Measurements from ENCODE around the gene MAN1C1. TPM values are rescaled to one million over a fixed set of nuclear protein-coding genes. Genes with fewer than 3 reads are reported as not detected.

Gene MAN1C1
- total and polyA plus RNA-seq, 4 donors: 4.6 to 14.7 (median 13.1) TPM

DNA sequence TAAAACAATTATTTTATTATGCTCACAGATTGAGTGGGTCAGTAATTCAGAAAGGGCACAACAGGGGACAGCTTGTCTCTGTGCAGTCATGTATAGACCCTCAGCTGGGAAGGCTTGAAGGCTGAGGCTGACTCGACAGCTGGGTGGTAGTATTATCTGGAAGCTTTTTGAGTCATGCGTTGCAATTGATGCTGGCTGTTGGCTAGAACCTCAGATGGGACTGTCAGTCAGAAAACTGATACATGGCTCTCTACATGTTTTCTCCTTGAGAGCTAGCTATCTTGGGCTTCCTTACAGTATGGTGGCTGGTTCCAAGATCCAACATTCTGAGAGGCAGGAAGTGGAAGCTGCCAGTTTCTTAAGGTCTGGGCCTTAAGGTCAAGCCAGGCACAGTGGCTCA is 121.9 kb downstream of the MAN1C1 start:
- Histone ChIP-seq H3K27me3 (ENCODE audit: control insufficient read depth in 3 of 3, insufficient read depth in 3 of 3, low read length in 2 of 3) (no peaks in the 10 kb centered on the region), H3K9me3 (ENCODE audit: control insufficient read depth in 4 of 4, insufficient read depth in 3 of 4, low read length in 3 of 4) (peaks cover 0 to 3% (median 0%) of the 10 kb centered on the region in 4 donors), H3K36me3 (ENCODE audit: control insufficient read depth in 4 of 4, insufficient read depth in 4 of 4, low read length in 4 of 4) (no peaks in the 10 kb centered on the region), H3K27ac (ENCODE audit: low read depth in 1 of 2, low read length in 1 of 2) (no peak overlapping the region), H3K4me1 (ENCODE audit: control insufficient read depth in 5 of 5, insufficient read depth in 5 of 5, low read length in 5 of 5) (peaks cover under 1 to 15% (median 4%) of the 10 kb centered on the region in 5 donors), H3K4me3 (no peak overlapping the region), H3K9ac (ENCODE audit: insufficient read depth in 1 of 2, low read length in 2 of 2) (no peak overlapping the region)
- ATAC-seq (ENCODE audit: insufficient read depth, low FRiP score): no peak
- no peak for DNase-seq
- WGBS, 2 donors: 96% methylated on average over 2 of the region's 2 CpGs
- TF ChIP-seq, protein P1, sequence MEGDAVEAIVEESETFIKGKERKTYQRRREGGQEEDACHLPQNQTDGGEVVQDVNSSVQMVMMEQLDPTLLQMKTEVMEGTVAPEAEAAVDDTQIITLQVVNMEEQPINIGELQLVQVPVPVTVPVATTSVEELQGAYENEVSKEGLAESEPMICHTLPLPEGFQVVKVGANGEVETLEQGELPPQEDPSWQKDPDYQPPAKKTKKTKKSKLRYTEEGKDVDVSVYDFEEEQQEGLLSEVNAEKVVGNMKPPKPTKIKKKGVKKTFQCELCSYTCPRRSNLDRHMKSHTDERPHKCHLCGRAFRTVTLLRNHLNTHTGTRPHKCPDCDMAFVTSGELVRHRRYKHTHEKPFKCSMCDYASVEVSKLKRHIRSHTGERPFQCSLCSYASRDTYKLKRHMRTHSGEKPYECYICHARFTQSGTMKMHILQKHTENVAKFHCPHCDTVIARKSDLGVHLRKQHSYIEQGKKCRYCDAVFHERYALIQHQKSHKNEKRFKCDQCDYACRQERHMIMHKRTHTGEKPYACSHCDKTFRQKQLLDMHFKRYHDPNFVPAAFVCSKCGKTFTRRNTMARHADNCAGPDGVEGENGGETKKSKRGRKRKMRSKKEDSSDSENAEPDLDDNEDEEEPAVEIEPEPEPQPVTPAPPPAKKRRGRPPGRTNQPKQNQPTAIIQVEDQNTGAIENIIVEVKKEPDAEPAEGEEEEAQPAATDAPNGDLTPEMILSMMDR (IDR thresholded peaks at IDR 0.05; ENCODE audit: control extremely low read depth, extremely low read depth): no peak

DNA sequence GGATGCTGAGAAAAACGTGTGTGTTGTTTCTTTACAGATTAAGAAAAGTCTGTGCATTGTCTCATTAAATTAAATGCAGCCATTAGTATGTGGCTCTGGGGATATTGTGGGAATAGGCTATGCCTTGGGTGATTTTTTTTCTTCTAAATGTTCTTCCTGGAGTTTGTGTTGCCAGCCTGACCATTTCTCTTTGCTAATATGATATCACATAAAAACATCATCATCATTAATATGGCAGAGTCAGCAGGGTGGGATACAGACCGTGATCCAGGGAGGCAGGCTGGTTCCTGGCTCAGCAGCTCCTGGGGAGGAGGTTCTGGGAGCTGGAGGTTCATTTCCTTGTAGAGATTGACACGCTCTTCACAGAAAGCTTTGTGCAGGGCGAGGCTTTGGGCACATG is 122.8 kb downstream of the MAN1C1 start:
- H3K36me3 ChIP-seq (ENCODE audit: control insufficient read depth in 4 of 4, insufficient read depth in 4 of 4, low read length in 4 of 4): no peaks in the 10 kb centered on the region
- H3K9me3 ChIP-seq (ENCODE audit: control insufficient read depth in 4 of 4, insufficient read depth in 3 of 4, low read length in 3 of 4): peaks cover 0 to 3% (median 0%) of the 10 kb centered on the region in 4 donors
- ATAC-seq (ENCODE audit: insufficient read depth, low FRiP score) (no peak), DNase-seq (no peak)
- no peak overlapping the region for H3K9ac ChIP-seq (ENCODE audit: insufficient read depth in 1 of 2, low read length in 2 of 2)
- WGBS, 2 donors: 83 to 88% methylated on average over 4 of the region's 4 CpGs
- no peaks in the 10 kb centered on the region for H3K27me3 ChIP-seq (ENCODE audit: control insufficient read depth in 3 of 3, insufficient read depth in 3 of 3, low read length in 2 of 3)
- TF ChIP-seq, protein P1 (IDR thresholded peaks at IDR 0.05; ENCODE audit: control extremely low read depth, extremely low read depth): no peak
- H3K27ac ChIP-seq (ENCODE audit: low read depth in 1 of 2, low read length in 1 of 2): no peak overlapping the region
- H3K4me3 ChIP-seq: no peak overlapping the region
- peaks cover 5 to 22% (median 11%) of the 10 kb centered on the region in 5 donors for H3K4me1 ChIP-seq (ENCODE audit: control insufficient read depth in 5 of 5, insufficient read depth in 5 of 5, low read length in 5 of 5)

DNA sequence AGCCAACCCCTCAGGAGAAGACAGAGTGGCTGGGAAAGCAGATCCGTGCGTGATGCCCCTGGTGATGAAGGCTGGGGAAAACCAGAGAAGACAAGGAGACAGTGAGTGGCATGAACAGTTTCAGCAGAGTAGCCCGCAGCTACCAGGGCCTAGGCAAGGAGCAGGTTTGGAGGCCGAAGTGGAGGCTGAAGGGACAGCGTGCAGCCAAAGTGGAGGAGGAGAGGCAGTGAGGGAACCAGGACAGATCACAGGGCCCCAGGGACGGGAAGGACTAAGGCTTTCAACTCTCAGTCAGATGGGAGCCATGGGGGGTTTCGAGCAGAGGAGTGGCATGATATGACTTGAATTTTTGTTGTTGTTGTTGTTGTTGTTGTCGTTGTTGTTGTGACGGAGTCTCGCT is 123.5 kb downstream of the MAN1C1 start:
- DNase-seq (peak in 1 of 3 donors; percentile 0), ATAC-seq (ENCODE audit: insufficient read depth, low FRiP score) (no peak)
- Histone ChIP-seq H3K4me3 (no peak overlapping the region), H3K27me3 (ENCODE audit: control insufficient read depth in 3 of 3, insufficient read depth in 3 of 3, low read length in 2 of 3) (no peaks in the 10 kb centered on the region), H3K27ac (ENCODE audit: low read depth in 1 of 2, low read length in 1 of 2) (no peak overlapping the region), H3K36me3 (ENCODE audit: control insufficient read depth in 4 of 4, insufficient read depth in 4 of 4, low read length in 4 of 4) (no peaks in the 10 kb centered on the region), H3K4me1 (ENCODE audit: control insufficient read depth in 5 of 5, insufficient read depth in 5 of 5, low read length in 5 of 5) (peaks cover 5 to 22% (median 11%) of the 10 kb centered on the region in 5 donors), H3K9ac (ENCODE audit: insufficient read depth in 1 of 2, low read length in 2 of 2) (no peak overlapping the region), H3K9me3 (ENCODE audit: control insufficient read depth in 4 of 4, insufficient read depth in 3 of 4, low read length in 3 of 4) (peaks cover 0 to 3% (median 0%) of the 10 kb centered on the region in 4 donors)
- 95 to 97% methylated on average over 10 of the region's 10 CpGs for WGBS, 2 donors
- TF ChIP-seq, protein P1 (IDR thresholded peaks at IDR 0.05; ENCODE audit: control extremely low read depth, extremely low read depth): no peak

DNA sequence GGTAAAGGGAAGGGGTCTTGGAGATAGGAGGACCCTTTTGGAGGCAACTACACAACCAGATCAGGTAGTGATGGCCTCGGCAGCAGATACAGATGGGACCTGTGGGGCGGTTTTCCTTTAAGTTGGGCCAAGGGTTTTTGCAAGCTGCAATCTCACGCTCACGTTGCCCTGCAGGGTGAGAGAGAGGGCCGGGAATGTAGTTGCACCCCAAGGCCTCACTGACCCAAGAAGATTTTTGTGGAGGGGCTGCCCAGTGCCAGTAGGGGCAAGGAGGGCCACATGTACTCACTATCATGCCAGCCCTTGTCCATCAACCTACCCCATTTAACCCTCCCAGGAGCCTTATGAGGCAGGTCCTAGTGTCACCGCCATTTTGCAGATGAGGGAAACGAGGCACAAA is 125.7 kb downstream of the MAN1C1 start:
- TF ChIP-seq, protein P1 (IDR thresholded peaks at IDR 0.05; ENCODE audit: control extremely low read depth, extremely low read depth): no peak
- no peaks in the 10 kb centered on the region for H3K27me3 ChIP-seq (ENCODE audit: control insufficient read depth in 3 of 3, insufficient read depth in 3 of 3, low read length in 2 of 3)
- ATAC-seq (ENCODE audit: insufficient read depth, low FRiP score) (no peak), DNase-seq (peak in 1 of 3 donors; percentile 4)
- H3K4me3 ChIP-seq: no peak overlapping the region
- H3K36me3 ChIP-seq (ENCODE audit: control insufficient read depth in 4 of 4, insufficient read depth in 4 of 4, low read length in 4 of 4): no peaks in the 10 kb centered on the region
- H3K9ac ChIP-seq (ENCODE audit: insufficient read depth in 1 of 2, low read length in 2 of 2): no peak overlapping the region
- H3K9me3 ChIP-seq (ENCODE audit: control insufficient read depth in 4 of 4, insufficient read depth in 3 of 4, low read length in 3 of 4): peaks cover 0 to 3% (median 0%) of the 10 kb centered on the region in 4 donors
- H3K4me1 ChIP-seq (ENCODE audit: control insufficient read depth in 5 of 5, insufficient read depth in 5 of 5, low read length in 5 of 5): peaks cover 5 to 19% (median 11%) of the 10 kb centered on the region in 5 donors
- WGBS, 2 donors: 93 to 97% methylated on average over 7 of the region's 7 CpGs
- H3K27ac ChIP-seq (ENCODE audit: low read depth in 1 of 2, low read length in 1 of 2): peak overlapping the region in 1 of 2 donors; percentile 93
